ENCODE measurements around the gene ZFAND3. TPM values are rescaled to one million over a fixed set of nuclear protein-coding genes. Genes with fewer than 3 reads are reported as not detected.

The ZFAND3 gene
- total RNA-seq, 1 donor from 2014 or later: 31.2 TPM

- Histone ChIP-seq H3K4me3 (no peak overlapping the region), H3K27ac (no peak overlapping the region), H3K9me3 (no peaks in the 10 kb centered on the region), H3K4me1 (peaks cover 20% of the 10 kb centered on the region), H3K36me3 (peaks cover 0 to 11% of the 10 kb centered on the region in 2 donors), H3K27me3 (no peaks in the 10 kb centered on the region)
- peak in 1 of 2 donors; percentile 31 for DNase-seq (ENCODE audit: extremely low spot score in 2 of 2)
- TF ChIP-seq POLR2A (IDR thresholded peaks at IDR 0.05) (no peak), CTCF (IDR thresholded peaks at IDR 0.05) (no peak), POLR2AphosphoS5 (IDR thresholded peaks at IDR 0.05; ENCODE audit: insufficient read depth in 1 of 2, low read depth in 1 of 2) (no peak)
- intact Hi-C loops (cut with DNase I): no loop called here
These were observed 329.1 kb downstream of the ZFAND3 start for GRCh38 chr6:38148606-38149005.

- Histone ChIP-seq H3K27me3 (no peaks in the 10 kb centered on the region), H3K4me1 (peaks cover 20% of the 10 kb centered on the region), H3K27ac (no peak overlapping the region), H3K36me3 (peaks cover 0 to 11% of the 10 kb centered on the region in 2 donors), H3K9me3 (no peaks in the 10 kb centered on the region), H3K4me3 (no peak overlapping the region)
- intact Hi-C loops (cut with DNase I): no loop called here
- TF ChIP-seq POLR2A (IDR thresholded peaks at IDR 0.05) (no peak), CTCF (IDR thresholded peaks at IDR 0.05) (no peak), POLR2AphosphoS5 (IDR thresholded peaks at IDR 0.05; ENCODE audit: insufficient read depth in 1 of 2, low read depth in 1 of 2) (no peak)
- peak in 1 of 2 donors; percentile 43 for DNase-seq (ENCODE audit: extremely low spot score in 2 of 2)
These were observed 330.0 kb downstream of the ZFAND3 start for GRCh38 chr6:38149531-38149930.

GRCh38 chr6:38150021-38150420 lies 330.5 kb downstream of the ZFAND3 start:
- TF ChIP-seq CTCF (IDR thresholded peaks at IDR 0.05) (no peak), POLR2A (IDR thresholded peaks at IDR 0.05) (no peak), POLR2AphosphoS5 (IDR thresholded peaks at IDR 0.05; ENCODE audit: insufficient read depth in 1 of 2, low read depth in 1 of 2) (no peak)
- H3K27ac ChIP-seq: no peak overlapping the region
- no peak overlapping the region for H3K4me3 ChIP-seq
- intact Hi-C loops (cut with DNase I): no loop called here
- H3K27me3 ChIP-seq: no peaks in the 10 kb centered on the region
- peaks cover 20% of the 10 kb centered on the region for H3K4me1 ChIP-seq
- peaks cover 0 to 11% of the 10 kb centered on the region in 2 donors for H3K36me3 ChIP-seq
- H3K9me3 ChIP-seq: no peaks in the 10 kb centered on the region
- DNase-seq (ENCODE audit: extremely low spot score in 2 of 2): no peak

GRCh38 chr6:38150681-38151296 lies 331.3 kb downstream of the ZFAND3 start:
- Histone ChIP-seq H3K27ac (no peak overlapping the region), H3K4me1 (peaks cover 15% of the 10 kb centered on the region), H3K36me3 (peaks cover 0 to 11% of the 10 kb centered on the region in 2 donors), H3K4me3 (no peak overlapping the region), H3K27me3 (no peaks in the 10 kb centered on the region), H3K9me3 (no peaks in the 10 kb centered on the region)
- TF ChIP-seq POLR2A (IDR thresholded peaks at IDR 0.05): no peak
- TF ChIP-seq POLR2AphosphoS5 (IDR thresholded peaks at IDR 0.05; ENCODE audit: insufficient read depth in 1 of 2, low read depth in 1 of 2): no peak
- TF ChIP-seq CTCF (IDR thresholded peaks at IDR 0.05): no peak
- DNase-seq (ENCODE audit: extremely low spot score in 2 of 2): no peak
- intact Hi-C loops (cut with DNase I): no loop called here
